NCI-H2029 (cell line): ENCODE data around the gene INPP5D.

Experiments
- DNase-seq: peaks from one replicate; lab custom pipeline; 2025; lab: John Stamatoyannopoulos, UW

INPP5D gene

GRCh38 chr2:233236820-233237589 is 176.9 kb downstream of the INPP5D start:
- no peak for DNase-seq

GRCh38 chr2:233240897-233241296 is 180.8 kb downstream of the INPP5D start:
- DNase-seq = no peak

DNA sequence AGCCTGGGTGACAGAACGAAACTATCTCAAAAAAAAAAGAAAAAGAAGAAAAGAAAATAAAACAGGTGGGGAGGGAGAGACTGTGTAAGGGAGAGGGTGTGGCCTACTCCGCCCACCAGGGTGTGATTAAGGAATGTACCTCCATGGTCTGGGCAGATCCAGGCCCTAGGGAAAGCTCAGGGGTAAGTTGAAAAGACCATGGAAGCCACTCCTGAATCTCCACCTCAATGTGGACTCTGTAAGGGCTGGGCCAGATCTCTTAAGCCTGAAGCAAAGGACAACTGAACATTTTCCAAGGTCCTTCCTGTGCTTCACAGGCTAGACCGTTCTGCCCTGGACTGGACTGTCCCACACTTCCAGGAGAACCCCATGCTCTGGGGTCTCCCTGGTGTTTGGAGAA is 181.7 kb downstream of the INPP5D start:
- DNase-seq = no peak

- no peak for DNase-seq
Observed at GRCh38 chr2:233242231-233242927, 182.2 kb downstream of the INPP5D start.

GRCh38 chr2:233243348-233243747 is 183.2 kb downstream of the INPP5D start:
- DNase-seq = no peak

DNA sequence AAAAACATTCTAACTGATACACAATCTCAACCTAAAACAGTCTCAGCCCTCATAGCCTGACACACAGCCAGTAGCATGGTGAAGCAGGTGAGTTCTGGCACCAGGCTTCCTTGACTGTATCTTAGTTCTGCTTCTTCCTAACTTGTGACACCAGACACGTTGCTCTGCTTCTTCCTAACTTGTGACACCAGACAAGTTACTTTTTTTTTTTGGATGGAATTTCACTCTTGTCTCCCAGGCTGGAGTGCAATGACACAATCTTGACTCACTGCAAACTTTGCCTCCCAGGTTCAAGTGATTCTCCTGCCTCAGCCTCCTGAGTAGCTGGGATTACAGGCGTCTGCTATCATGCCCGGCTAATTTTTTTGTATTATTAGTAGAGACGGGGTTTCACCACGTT is 184.7 kb downstream of the INPP5D start:
- DNase-seq = no peak

GRCh38 chr2:233245406-233245805 is 185.3 kb downstream of the INPP5D start:
- no peak for DNase-seq

DNA sequence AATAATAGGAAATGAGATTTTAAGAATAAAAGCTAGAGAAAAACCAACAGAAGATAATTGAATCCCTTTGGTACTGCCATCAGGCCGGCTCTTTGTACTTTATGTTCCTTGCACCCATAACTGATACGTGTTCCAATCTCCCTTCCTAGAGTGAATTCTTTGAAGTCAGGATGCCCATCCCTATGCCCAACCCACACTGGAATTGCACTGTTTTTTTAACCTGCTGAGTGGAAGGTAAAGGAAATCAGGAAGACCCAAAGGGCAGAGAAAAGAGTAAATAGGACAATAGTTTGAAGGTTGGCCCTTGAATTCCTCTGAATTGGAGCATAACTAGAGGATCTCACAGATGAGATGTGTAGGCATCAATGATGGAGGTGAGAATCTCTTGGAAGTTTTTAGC is 187.0 kb downstream of the INPP5D start:
- DNase-seq = no peak

GRCh38 chr2:233247744-233248143 is 187.6 kb downstream of the INPP5D start:
- DNase-seq = no peak

DNA sequence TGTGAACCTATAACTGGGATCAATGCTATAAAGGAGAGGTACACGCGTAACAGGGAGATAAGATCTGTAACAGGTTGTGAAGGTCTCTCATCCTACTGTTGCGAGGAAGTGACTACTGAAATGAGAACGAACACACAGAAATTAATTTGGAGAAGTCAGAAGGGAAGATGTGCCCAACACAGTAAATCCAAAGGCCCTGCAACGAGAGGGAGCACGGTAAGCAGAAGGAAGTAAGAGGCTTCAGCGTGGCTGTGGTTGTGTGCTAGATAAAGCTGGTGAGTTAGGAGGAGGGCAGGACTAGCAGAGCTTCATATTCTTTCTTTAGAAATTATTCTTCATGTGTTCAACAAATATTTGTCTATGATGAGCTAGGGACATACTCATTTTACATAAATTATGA is 188.9 kb downstream of the INPP5D start:
- no peak for DNase-seq

- no peak for DNase-seq
Observed at GRCh38 chr2:233250568-233250967, 190.4 kb downstream of the INPP5D start.

DNA sequence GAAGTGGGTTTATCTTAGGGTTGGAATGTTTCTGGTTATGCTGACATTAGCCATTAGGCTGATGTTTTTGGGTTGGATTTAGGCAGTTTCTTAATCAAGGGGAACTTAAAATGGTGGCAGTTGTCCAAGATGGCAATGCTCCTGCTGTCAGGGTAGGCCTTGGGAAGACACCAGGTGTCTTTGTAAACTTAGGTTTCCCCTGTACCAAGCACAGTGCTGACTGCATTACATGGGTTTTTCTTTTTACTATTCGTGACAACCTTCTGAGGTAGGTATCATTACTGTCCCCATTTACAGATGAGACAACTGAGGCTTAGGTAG is 190.8 kb downstream of the INPP5D start:
- no peak for DNase-seq

- peak; percentile 96 for DNase-seq
Observed at GRCh38 chr2:233251306-233252116, 191.4 kb downstream of the INPP5D start, which contains the start of gene ATG16L1. TSS of gene ATG16L1 (plus strand) at chr2:233251673. CDS start at chr2:233251828, 155 bp downstream.

DNA sequence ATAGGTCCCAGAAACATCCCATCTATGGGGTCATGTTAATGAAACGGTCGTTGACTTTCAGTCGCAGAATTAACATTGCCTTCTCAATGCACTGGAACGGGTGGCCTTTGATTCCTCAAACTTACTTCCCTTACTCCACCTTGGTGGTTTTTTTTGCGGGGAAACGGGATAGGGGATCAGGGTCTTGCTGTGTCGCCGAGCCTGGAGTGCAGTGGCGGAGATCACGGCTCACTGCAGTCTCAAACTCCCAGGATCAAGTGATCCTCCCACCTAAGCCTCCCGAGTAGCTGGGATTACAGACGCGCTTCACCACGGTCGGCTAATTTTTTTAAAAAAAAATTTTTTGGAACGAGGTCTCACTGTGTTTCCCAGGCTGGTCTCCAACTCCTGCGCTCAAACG is 192.1 kb downstream of the INPP5D start:
- DNase-seq = no peak

- no peak for DNase-seq
Observed at GRCh38 chr2:233255151-233255550, 195.0 kb downstream of the INPP5D start.

GRCh38 chr2:233256048-233256447 is 195.9 kb downstream of the INPP5D start:
- DNase-seq = no peak
